ENCODE data around the gene LDAH. TPM values are rescaled to one million over a fixed set of nuclear protein-coding genes. Genes with fewer than 3 reads are reported as not detected.

LDAH gene
- total RNA-seq, 4 donors from 2014 or later, result 8.2 to 14.1 (median 10.9) TPM

GRCh38 chr2:20671736-20672080, 151.2 kb downstream of the LDAH start:
- no peak for TF ChIP-seq CTCF (IDR thresholded peaks at IDR 0.05)

GRCh38 chr2:20671036-20671735, 151.7 kb downstream of the LDAH start:
- ATAC-seq (ENCODE audit: low FRiP score), result no peak
- no peak for DNase-seq (ENCODE audit: low spot score)
- no peak for TF ChIP-seq CTCF (IDR thresholded peaks at IDR 0.05)

More at GRCh38 chr2:20671736-20672080, 151.2 kb downstream of the LDAH start:
- DNase-seq (ENCODE audit: low spot score) (no peak), ATAC-seq (ENCODE audit: low FRiP score) (no peak)

- ATAC-seq (ENCODE audit: low FRiP score) (no peak), DNase-seq (ENCODE audit: low spot score) (no peak)
- no peak for TF ChIP-seq CTCF (IDR thresholded peaks at IDR 0.05)
These were observed 152.4 kb downstream of the LDAH start for GRCh38 chr2:20670315-20671035.

DNA sequence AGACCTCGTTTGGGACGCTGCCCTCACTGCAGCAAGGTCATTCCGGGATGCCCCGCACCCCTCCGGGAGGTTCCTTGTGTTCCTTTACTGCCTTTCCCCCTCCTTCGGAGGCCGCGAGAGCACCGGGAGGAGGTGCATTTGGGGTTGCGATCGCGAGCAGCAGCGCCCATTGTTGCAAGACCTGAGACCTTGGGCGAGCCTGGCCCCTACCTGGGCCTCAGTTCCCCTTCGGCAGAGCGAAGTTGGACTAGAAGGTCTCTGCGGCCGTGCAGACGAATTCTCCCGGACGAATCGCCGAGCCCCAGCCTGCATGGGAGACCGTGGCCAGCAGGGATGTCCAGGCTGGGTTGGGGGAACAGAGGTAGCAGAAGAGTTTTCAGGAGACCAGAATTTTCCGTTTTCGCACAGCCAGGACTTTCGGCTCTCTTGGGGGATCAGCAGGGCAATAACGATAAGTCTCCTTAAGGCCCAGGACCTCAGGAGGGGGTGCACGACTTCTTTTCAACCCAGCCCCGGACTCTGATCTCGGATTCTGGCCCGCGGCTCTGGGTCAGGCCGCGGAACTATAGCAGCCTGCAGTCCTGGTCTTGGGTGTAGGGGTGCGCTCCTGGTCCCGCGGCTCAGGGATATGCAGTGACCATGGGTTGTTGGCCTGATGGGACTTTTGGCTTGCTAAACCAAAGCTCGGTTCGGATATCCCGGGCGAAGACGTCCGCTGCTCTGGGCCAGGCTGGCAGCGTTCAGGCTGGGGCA, 153.2 kb downstream of the LDAH start:
- TF ChIP-seq CTCF (IDR thresholded peaks at IDR 0.05), result no peak
- DNase-seq (ENCODE audit: low spot score), result no peak
- ATAC-seq (ENCODE audit: low FRiP score), result no peak

DNA sequence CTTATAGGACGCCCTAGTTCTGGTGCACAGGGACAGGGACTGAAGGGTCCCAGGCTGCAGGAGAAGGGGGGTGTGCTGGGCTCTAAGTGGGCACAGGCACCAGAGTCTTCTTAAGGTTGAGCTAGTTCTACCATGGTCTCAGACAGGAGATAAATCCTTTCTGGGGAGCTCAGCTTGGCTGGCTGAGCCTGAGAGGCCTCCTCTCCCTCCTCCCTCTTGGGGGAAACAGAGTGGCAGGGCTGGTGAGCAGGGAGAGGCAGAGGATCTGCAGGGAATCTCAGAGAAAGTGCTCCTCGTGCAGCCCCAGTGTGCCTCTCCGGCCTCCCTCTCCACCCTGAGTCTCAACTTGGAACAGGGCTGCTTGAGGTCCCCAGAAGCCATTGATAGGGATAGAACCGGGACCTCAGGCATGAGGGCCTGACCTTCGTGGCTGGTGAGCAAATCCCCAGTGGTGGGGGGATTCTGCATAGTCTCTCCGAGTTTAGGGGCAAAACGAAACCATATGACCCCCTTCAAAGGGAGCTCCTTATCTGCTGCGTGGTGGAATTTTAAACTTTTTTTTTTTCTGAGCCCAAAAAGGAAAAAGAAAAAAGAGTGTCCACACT, 153.9 kb downstream of the LDAH start:
- ATAC-seq (ENCODE audit: low FRiP score) (no peak), DNase-seq (ENCODE audit: low spot score) (no peak)
- TF ChIP-seq CTCF (IDR thresholded peaks at IDR 0.05), result no peak

- ATAC-seq (ENCODE audit: low FRiP score) (no peak), DNase-seq (ENCODE audit: low spot score) (no peak)
- no peak for TF ChIP-seq CTCF (IDR thresholded peaks at IDR 0.05)
These were observed 154.4 kb downstream of the LDAH start for GRCh38 chr2:20668451-20668850.
